SH-SY5Y (cell line): ENCODE data around the gene RPL22L1.

Source experiments
- GATA2 ChIP-seq: IDR thresholded peaks from 2 replicates; pipeline ENCODE4 v1.6.1; 2011; ENCODE audit warnings: mild to moderate bottlenecking, low read depth, low read length
- GATA3 ChIP-seq: IDR thresholded peaks from 2 replicates; pipeline ENCODE4 v1.6.1; 2011; ENCODE audit warnings: low read depth, mild to moderate bottlenecking, low read length, moderate library complexity

Gene RPL22L1

DNA sequence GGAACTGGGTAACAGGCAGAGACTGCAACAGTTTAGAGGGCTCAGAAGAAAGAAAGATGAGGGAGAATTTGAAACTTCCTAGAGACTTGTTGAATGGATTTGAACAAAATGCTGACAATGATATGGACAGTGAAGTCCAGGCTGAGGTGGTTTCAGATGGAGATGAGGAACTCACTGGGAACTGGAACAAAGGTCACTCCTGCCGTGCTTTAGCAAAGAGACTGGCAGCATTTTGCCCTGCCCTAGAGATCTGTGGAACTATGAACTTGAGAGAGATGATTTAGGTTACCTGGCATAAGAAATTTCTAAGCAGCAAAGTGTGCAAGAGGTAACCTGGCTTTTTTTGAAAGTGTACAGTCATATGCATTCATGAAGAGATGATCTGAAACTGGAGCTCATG lies 26.8 kb upstream of the RPL22L1 start:
- TF ChIP-seq GATA2 = no peak
- TF ChIP-seq GATA3 = no peak

DNA sequence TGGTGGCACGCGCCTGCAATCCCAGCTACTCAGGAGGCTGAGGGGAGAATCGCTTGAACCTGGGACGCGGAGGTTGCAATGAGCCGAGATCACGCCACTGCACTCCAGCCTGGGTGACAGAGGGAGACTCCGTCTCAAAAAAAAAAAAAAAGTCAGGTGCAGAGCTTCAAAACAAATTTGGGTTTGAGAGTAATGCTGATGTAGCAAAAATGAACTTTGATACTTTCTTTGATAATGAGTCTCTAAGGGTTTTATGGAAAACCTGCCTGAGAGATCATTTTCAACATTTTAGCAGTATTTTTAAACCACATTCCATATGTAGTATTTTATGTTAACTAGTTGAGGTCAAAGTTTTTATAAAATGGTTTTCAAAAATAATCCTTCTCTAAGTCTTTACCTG lies 23.9 kb upstream of the RPL22L1 start:
- no peak for TF ChIP-seq GATA3
- TF ChIP-seq GATA2 = no peak

DNA sequence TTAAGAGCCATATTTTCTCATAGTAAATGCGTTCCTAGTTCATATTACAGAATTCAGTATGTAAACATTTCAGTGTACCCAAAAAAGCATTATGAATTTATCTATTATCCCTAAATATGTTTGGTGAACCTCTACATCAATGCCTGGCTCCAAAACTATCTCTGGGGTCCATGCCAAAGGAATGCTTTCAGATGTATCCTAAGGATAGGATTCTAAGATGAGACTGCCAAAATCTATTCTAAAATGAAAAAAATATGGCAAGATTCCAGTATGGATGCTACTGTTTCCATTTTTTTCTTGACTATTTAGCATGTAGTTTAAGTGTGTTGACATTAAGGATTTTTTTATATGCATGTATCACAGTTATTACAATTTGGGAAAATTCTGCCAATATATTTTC lies 19.6 kb upstream of the RPL22L1 start:
- TF ChIP-seq GATA2 = no peak
- TF ChIP-seq GATA3 = no peak

DNA sequence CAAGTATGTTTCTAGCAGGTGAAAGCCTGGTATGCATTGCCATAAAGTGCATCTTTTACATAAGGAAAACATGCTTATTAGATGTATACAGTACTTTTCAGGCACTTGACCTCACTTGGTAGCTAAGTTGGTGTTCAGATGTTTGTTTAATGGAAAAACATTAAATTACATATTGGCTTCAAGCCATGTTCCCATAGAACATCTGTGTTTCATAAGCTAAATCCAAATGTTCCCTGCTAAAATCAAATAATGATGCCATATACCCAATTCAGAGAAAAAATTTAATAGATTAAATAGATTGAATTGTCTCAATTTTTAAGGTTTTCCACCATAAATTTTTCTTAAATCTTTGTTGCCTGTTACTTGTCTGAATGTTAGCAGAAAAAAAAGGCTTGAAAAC lies 19.1 kb upstream of the RPL22L1 start:
- TF ChIP-seq GATA3 (no peak), GATA2 (no peak)

DNA sequence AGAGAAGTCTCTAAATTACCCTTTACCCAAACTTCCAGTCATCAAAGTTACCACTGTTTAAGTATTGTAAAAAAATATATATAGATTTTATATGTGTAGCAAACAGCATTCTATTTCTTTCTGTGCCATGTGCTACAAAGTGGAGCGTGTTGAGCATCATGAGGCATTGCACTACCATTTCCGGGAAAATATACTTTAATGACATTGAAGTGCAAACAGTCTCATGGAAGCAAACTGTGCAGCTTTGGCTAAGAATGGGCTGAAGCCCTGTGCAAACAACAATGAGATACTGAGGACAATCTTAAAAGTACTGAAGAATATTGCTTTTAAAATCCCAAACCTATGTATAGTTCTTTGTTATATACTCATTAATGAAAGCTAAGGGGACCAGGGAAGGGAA lies 6.5 kb upstream of the RPL22L1 start:
- no peak for TF ChIP-seq GATA3
- TF ChIP-seq GATA2 = no peak

DNA sequence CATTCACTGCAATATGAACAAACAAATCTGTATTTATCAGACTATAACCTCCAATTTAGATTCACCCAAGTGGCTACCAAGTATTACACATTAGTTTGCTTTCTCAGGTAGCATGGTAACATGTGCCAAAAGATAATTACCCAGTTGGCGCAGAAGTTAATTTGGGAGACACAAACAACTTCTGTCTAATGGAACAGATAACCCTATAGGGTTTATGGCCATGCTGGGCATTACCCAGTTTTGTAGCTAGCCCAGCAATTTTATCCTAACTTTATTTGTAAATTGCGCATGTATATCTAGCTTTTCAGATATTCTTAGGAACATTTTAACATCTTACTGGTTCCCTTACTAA lies 780 bp downstream of the RPL22L1 start:
- TF ChIP-seq GATA3 (no peak), GATA2 (no peak)

DNA sequence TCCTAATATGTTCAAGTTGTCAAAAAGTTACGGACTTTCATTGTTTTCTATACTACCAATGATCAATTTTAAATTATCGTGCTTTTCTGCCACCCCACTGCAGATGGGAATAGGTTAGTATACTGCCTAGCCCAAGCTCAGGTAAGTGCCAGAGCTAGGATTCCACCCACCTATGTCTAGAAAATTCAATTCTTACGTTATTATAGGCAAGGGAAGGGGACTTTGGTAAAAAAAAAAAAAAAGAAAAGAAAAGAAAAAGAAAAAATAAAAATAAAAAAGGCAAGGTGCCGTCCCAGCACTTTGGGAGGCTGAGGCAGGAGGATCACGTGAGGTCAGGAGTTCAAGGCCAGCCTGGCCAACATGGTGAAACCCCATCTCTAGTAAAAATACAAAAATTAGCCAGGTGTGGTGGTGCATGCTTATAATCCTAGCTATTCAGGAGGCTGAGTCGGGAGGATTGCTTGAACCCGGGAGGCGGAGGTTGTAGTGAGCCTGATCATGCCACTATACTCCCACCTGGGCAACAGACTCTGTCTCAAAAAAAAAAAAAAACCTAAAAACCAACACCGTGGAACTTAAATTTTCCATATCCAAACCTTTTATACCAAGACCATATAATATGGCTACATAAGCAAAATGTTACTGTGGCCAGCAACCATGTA lies 1.3 kb downstream of the RPL22L1 start:
- TF ChIP-seq GATA3 (no peak), GATA2 (no peak)

DNA sequence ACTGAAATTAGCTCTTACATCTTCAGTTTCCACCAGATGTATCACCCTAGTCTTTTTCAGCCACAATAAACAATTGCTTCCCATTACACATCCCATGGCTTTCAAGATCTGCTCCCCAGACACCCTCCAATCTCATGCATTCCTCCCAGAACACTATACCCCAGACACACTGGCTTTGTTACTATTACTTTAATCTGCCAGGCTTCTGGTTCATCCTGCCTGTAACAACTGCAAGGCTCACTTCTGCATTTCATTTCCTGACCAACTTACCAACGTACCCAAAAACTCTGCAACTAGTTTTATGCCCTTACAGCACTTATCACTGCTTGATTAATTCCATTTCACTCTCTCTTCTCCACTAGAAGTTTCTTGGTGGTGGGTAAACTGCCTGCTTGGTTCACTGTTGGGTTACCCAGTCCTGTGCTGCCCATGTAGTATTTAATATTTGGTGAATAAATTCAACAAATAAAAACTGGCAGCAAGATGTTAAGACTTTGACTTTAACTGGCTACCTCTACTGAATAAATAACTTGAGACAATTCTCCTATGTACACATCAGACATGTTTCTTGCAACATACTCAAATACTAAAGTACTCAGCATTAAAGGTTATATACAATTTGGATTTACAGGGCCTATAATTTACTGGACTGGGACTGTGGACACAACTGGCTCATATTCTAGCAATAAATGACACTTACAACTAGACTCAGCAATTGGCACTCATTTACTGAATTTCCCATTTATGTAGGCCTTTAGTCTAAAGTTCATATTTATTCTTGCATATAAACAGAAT lies 2.7 kb downstream of the RPL22L1 start:
- no peak for TF ChIP-seq GATA3
- TF ChIP-seq GATA2 = no peak

DNA sequence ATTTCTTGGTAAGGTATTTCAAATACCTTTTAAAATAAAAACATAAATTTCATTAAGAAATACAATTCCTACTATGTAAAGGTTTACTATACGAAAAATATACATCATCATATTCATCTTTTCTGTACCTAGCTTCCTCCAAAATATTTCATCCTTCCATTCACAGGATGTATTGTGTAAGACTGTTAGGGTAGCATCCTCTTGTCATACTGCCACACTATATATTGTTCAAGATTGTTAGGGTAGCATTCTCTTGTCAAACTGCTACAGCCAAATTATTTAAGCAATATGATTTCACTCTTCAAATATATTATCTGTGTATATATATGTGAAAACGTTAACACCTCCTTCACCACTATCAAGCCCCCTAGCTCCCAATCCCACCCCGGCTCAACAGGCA lies 3.5 kb downstream of the RPL22L1 start:
- TF ChIP-seq GATA2 (no peak), GATA3 (no peak)

DNA sequence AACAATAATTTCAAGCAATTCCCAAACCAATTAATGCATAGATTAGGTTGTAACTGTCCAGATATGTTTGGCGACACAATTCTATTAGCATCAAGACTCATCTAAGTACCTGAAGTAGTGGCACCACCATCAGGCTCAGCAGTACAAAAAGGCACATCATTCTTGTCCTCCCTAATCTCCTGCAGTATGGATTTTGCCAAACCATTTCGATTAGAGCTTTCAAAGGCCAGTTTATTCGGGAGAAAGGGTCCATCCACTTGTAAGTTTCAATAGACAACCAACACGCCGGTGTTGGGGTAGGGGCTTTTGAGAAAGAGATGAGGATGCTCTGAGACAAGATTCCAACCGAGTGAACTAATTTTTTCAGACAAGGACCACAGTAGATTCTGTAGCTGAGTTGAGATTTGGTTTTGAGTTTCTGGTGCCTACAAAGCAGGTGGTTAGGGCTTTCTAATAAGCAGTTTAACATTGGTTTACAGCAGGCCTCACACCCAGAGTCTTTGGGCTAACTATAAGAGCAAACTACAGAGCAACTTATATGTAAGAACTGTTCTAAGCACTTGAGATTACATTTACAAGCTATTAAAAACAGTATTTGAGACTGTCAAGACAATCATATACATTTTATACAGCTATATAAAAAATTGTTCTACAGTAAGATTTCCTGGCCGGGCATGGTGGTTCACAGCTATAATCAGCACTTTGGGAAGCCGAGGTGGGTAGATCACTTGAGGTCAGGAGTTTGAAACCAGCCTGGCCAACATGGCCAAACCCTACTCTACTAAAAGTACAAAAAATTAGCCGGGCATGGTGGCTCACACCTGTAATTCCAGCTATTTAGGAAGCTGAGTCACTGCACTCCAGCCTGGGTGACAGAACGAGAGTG lies 4.5 kb downstream of the RPL22L1 start:
- TF ChIP-seq GATA3 (no peak), GATA2 (no peak)

DNA sequence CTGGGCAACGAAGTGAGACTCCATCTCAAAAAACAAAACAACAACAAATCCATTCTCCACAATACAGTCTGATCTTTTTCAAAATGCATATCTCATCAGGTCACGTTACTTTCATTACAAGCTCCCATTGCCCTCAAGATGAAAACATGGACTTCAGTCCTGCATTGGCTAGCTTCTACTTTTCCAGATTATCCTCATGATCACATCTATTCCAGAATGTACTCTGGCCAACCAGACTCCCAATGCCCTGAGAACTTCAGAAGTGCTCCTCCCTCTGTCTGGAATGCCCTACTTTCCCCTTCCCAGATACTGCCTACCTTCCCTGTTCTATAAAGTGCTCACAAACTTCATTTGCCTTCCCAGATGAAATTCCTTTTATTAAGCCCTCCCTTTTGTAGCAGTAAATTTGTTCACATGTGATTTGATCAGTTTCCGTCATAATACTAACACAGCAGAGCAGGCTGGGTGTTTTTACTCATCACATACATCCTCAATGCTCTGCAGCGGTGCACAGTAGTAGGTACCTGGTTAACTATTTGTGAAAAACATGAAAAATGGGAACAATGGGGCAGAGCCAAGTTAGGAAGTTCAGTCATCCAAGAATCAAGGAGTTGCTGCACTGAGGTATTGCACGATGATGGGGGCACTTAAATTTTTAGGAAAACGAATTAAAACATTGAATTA lies 5.3 kb downstream of the RPL22L1 start:
- no peak for TF ChIP-seq GATA2
- TF ChIP-seq GATA3 = no peak

DNA sequence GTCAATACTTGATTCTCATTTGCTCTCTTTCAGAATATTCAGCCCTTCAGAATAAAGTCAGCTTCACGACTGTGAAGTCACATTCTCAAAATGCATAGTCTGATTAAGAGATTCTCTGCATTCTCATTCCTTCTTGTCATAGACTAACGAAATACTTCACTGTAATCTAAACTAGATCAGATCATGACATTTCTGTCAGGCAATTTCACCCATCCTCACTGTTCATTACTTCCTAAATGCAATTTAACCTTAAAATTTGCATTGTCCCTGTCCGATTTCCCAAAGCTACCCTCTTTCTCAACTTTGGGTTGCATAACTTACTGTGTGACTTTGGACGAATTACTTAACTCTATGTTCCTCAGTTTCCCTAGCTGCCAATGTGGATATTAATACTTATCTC lies 6.2 kb downstream of the RPL22L1 start:
- TF ChIP-seq GATA3 (no peak), GATA2 (no peak)

DNA sequence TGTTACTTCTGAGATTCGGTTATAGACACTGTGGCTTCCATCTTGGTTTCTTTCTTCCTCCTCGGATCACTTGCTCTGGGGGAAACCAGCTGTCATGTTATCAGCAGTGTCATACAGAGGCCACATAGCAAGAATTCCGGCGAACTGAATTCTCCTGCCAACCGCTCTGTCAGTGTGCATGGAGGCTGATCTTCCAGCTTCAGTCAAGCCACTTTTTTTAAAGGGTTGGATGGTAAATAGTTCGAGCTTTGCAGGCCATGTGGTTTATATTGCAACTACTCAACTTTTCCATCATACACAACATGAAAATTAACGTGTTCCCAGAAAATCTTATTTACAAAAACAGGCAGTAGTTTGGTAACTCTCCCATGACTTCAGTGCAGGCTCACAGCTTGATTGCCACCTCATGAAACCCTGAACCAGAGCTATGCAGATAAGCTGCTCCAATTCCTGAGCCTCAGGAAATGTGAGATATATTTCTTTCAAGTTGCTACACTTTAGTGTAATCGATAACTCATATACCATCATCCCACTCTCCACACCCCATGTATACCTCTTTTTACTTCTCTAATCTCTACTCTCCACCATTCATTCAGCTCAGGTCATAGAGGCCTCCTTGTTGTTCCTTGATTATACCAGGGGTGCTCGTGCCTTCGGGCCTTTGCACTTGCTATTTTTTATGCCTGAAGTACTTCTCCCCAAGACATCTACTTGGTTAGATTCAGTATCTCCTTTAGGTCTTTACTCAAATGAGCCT lies 7.2 kb downstream of the RPL22L1 start:
- no peak for TF ChIP-seq GATA3
- no peak for TF ChIP-seq GATA2

DNA sequence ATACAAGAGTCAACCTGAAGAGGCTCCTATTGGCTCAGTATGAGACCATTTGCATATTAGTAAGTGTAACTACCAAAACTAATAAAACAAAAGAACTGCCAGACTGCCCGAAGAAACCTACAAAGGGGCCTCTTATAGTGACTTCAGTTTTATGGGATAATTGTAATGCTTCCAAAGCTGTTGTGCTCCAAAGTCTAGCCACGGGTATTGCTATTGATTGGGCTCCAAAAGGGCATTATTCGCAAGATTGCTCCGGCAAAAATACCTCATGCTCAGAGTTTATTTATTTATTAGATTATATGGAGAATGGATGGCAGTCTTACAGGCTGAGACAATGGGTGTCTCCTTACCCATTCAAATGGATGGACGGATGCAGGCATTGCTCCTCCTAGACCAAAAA lies 11.4 kb downstream of the RPL22L1 start:
- no peak for TF ChIP-seq GATA2
- no peak for TF ChIP-seq GATA3
